ENCODE data around the gene PIGU.

- TF ChIP-seq, protein P1, sequence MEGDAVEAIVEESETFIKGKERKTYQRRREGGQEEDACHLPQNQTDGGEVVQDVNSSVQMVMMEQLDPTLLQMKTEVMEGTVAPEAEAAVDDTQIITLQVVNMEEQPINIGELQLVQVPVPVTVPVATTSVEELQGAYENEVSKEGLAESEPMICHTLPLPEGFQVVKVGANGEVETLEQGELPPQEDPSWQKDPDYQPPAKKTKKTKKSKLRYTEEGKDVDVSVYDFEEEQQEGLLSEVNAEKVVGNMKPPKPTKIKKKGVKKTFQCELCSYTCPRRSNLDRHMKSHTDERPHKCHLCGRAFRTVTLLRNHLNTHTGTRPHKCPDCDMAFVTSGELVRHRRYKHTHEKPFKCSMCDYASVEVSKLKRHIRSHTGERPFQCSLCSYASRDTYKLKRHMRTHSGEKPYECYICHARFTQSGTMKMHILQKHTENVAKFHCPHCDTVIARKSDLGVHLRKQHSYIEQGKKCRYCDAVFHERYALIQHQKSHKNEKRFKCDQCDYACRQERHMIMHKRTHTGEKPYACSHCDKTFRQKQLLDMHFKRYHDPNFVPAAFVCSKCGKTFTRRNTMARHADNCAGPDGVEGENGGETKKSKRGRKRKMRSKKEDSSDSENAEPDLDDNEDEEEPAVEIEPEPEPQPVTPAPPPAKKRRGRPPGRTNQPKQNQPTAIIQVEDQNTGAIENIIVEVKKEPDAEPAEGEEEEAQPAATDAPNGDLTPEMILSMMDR (IDR thresholded peaks at IDR 0.05; ENCODE audit: low read depth, low read length, poor library complexity, severe bottlenecking): no peak
- TF ChIP-seq EZH2phosphoT487 (IDR thresholded peaks at IDR 0.05; ENCODE audit: borderline replicate concordance, low read length): no peak
Measured at GRCh38 chr20:34579979-34580940, 96.6 kb downstream of the PIGU start.

Data from DOHH2 (cell line).